ENCODE measurements around the gene LRP10.

- no peak for TF ChIP-seq CTCF (conservative IDR thresholded peaks at IDR 0.05; ENCODE audit: low read depth, low read length)
- no peak for TF ChIP-seq EZH2 (IDR thresholded peaks at IDR 0.05; ENCODE audit: borderline replicate concordance, low read depth, low read length, poor library complexity, severe bottlenecking)
Measured at GRCh38 chr14:22848351-22849164, 23.0 kb upstream of the LRP10 start.
